GM19463 (cell line): Measurements from ENCODE around the gene SBK2.
"Not testable (repeated sequence)": the region's sequence is repeated elsewhere in the genome, so short reads cannot be mapped to it uniquely, and the experiment has no call there.

ENCODE experiments used
- ATAC-seq: cut with Tn5 transposase; IDR thresholded peaks from one replicate; pipeline ENCODE4 v1.9.1; 2021; ENCODE audit warnings: mild to moderate bottlenecking, moderate library complexity; ENCODE audit not compliant: unreplicated experiment

SBK2 gene, protein sequence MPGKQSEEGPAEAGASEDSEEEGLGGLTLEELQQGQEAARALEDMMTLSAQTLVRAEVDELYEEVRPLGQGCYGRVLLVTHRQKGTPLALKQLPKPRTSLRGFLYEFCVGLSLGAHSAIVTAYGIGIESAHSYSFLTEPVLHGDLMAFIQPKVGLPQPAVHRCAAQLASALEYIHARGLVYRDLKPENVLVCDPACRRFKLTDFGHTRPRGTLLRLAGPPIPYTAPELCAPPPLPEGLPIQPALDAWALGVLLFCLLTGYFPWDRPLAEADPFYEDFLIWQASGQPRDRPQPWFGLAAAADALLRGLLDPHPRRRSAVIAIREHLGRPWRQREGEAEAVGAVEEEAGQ

DNA sequence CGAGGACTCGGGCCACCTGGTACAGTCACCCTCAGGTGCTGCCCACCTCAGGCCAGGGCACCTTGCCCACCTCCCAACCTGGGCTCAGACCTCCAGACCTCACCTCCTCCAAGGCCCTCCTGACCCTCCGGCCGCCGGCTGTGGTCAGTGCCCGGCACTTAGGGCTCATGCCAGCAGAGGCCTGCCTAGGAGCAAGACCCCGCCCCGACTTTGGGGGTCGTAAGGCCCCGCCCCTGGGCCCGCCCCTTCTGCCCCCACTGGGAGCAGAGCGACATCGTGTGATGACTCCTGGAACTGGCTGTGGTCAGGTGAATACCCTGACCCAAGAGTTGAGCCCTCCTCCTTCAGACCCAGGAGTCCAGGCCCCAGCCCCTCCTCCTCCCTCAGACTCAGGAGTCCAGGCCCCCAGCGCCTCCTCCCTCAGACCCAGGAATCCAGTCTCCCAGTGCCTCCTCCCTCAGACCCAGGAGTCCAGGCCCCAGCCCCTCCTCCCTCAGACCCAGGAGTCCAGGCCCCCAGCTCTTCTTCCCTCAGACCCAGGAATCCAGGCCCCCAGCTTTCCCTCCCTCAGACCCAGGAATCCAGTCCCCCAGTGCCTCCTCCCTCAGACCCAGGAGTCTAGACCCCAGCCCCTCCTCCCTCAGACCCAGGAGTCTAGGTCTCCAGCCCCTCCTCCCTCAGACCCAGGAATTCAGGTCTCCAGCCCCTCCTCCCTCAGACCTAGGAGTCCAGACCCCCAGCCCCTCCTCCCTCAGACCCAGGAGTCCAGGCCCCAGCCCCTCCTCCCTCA is at the start of gene SBK2:
TSS of gene SBK2 (minus strand) at position 183 of the 790 bp plus-strand sequence. CDS start 839 bp downstream, outside the sequence.
- no peak for ATAC-seq

DNA sequence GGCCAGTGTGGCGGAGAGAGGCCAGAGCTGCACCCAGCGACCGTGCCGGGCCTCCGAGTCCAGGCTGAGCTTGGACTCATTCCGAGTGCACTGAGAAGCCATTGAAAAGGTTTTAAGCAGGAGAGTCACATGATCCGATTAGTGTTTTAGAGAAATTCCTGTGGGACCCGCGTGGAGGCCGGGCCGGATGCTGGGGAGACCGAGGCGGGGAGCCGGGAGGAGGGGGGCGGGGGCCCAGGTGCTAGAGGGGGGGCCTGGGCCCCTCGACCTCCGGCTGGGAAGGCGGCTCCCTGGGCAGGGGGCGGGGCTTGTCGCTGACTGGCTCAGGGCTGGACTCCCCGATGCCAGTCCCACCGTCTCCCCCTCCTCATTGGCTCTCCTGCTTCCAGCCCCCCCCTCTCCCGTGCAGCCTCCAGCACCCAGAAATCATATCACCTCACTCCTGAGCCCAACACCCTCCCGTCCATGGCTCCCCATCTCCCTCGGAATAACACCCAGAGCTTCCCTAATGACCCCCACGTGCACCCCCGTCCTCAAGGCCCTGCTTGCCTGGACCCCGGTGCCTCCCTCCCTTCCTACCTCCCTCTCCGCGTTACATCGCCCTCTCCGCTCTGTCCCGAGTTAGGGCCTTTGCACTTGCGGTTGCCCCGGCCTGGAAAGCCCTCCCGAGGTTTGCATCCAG is 48.9 kb upstream of the SBK2 start:
- ATAC-seq = no peak

DNA sequence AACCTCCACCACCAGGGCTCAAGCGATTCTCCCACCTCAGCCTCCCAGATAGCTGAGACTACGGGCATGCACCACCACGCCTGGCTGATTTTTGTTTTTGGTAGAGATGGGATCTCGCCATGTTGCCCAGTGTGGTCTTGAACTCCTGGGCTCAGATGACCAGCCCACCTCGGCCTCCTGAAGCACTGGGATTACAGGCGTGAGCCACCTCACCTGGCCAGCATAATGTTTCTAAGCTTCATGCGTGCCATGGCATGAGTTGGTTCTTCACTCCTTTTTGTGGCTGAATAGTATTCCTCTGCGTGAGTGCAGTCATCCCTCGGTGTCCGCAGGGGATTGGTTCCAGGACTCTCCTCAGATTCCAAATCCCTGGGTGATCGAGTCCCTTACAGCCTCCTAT is 47.9 kb upstream of the SBK2 start:
- no peak for ATAC-seq

DNA sequence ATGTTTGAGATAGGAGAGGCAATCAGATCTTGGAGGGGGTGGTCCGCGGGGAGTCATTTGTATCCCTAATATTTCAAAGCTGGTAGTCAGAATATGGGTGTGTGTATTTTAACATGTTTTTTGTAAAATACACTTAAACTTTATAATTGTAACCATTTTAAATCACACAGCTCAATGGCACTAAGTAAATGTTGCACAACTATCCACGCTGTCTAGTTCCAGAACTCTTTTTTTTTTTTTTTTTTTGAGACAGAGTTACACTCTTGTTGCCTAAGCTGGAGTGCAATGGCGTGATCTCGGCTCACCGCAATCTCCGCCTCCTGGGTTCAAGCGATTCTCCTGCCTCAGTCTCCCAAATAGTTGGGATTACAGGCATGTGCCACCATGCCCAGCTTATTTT is 47.0 kb upstream of the SBK2 start:
- ATAC-seq = not testable (repeated sequence)

DNA sequence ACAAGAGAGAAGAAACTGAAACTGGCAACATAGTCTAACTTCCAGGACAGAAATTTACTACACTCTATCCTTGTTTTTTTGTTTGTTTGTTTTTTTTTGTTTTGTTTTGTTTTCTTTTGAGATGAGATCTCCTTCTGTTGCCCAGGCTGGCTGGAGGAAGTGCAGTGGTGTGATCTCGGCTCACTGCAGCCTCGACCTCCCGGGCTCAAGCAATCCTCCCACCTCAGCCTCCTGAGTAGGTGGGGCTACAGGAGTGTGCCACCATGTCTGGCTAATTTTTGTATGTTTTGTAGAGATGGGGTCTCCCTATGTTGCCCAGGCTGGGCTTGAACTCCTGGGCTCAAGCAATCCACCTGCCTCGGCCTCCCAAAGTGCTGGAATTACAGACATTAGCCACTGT is 45.4 kb upstream of the SBK2 start:
- not testable (repeated sequence) for ATAC-seq

DNA sequence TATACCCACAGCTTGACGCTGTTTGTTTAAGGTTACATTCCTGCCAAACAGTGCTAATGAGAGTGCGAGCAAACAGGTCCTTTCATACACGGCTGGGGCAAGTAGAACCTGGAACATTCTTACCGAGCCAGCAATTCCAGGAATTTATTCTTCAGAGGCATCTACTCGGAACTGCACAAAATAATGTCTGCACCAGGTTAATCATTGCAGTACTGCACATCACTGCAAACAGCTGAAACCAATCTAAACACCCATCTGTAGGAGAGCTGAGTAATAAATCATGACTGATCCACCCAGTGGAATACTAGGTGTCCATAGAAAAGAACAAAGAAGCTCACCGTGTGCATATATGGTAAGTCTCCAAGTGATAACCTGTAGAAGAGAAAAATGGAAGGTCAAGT is 44.9 kb upstream of the SBK2 start:
- ATAC-seq = no peak

DNA sequence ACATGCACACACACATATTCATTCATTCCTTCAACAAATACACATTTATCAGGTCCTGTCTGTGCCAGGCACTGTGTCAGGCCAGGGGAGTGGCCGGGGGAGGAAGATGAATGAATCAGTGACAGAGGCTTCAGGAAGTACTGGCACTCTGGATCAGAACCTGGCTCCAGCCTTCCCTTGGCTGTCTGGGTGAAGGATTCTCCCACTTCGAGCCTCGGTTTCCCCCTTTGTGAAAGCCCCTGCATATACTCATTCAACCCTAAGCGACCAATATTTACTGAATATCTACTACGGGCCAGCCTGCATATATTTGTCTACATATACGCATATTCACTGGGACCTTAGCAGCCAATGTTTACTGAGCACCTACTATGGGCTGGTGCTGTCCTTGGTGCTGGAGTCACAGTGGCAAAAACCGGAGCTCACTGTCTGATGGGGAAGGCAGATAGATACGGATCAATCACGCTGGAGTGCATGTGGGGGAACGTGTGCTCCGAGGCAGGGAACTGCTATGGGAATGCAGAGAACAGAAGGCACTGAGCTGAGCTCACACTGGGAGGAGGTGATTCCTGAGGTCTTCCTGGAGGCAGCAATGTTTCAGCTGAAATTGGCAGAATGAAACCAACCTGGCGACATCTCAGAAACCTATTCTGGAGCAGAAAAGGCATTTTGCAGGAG is 44.4 kb upstream of the SBK2 start:
- ATAC-seq = no peak

DNA sequence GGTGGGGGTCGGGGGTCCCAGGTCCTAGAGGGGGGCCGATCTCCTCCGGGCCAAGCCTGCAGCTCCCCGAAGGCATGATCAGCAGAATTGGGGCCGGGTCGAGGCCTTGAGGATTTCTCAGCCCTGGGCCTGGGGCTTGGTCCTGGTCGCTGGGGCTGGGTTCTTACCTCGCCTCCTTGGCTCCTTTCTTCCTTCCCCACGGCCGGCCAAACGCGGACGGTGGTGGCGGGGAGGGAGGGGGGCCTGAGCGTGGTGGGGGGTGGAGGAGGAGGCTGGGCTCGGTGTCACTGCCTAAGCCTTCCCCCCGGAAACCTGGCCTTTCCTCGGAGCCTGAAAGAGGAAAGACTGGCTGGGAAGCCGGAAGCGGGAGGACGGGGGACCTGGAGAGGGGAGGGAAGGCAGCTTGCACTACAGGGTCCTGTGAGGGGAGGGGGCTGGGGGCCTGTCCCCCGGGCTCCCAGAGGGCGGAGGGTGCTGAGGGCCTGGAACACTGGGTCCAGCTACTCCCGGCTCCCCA is 43.8 kb upstream of the SBK2 start, which contains the start of gene ZNF579:
TSS of gene ZNF579 (minus strand) at position 221 of the 517 bp plus-strand sequence. CDS start 1,209 bp downstream, outside the sequence.
- no peak for ATAC-seq

DNA sequence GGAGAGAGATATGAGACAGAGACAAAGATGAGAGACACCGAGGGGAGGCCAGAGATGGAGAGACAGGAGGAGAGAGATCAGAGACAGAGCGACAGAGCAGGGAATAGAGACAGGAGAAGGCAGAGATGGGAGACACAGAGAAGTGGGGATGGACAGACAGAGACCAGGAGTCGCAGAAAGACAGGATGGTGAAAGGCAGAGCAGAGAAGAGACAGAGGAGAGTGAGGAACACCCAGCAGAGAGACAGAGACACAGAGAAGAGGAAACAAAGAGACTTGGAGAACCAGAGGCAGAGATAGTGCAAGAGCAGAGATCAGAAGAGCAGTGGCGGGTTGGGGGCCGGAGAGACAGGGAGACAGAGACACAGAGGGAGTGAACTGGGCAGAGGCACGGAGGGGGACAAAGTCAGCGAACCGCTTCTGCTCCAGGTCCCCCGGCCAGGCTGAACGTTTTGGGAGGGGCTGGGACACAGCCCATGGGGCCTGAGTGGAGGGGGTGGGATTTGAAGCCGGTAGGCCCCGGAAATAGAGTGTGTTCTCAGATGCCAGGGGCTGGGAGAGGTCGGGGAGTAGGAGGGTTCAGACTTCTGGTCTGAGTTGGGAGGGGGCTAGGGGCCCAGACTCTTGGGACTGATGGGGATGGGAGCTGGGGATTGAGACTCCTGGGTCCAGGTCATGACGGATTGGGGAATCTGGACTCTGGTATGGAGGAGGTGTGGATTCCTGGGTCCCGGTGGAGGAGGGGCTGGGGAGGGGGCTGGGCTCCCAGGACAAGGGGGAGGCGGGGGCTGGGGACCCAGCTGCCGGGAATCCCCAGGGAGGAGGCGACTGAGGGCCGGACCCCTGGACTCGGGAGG is 43.1 kb upstream of the SBK2 start:
- ATAC-seq = no peak

DNA sequence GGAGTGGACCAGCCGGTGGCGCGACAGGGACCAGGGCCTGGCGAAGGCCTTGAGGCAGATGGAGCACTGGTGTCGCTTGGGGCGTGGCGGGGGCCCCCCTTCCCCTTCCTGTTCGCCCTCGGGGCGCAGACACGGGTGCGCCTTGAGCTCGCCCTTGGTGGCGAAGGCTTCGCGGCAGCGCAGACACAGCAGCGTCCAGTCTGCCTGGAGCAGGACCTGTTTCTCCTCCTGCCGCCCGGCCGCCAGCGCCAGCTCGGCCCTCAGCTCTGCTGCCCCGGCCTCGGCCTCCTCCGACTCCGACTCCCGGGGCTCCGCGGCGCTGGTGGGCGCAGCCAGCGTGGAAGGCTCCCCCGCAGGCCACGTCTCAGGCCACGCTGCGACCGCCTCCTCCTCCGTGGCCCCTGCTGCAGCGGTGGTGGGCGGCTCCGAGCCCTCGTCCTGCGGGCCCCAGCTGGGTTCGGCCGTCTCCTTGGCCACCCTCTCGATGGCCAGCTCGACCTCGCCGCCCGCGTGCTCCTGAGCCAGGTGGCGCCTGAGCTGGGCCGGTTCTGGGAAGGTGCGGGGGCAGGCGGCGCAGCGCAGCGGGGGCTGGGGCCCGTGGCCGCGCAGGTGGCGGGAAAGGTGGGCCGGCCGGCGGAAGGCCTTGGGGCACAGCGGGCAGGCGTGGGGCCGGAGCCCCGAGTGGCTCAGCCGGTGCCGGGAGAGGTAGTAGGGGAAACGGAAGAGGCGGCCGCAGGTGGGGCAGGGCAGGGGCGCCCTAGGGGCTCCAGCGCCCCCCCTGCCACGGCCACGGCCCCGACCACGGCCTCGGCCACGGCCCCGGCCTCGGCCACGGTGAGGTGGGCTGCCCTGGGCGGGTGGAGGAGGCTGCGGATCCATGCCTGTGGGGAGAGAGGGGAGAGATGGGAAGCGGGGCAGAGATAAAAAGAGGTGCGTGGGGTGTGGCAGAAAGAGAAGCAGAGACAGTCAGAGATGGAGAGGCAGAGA is 42.1 kb upstream of the SBK2 start:
- ATAC-seq = no peak

DNA sequence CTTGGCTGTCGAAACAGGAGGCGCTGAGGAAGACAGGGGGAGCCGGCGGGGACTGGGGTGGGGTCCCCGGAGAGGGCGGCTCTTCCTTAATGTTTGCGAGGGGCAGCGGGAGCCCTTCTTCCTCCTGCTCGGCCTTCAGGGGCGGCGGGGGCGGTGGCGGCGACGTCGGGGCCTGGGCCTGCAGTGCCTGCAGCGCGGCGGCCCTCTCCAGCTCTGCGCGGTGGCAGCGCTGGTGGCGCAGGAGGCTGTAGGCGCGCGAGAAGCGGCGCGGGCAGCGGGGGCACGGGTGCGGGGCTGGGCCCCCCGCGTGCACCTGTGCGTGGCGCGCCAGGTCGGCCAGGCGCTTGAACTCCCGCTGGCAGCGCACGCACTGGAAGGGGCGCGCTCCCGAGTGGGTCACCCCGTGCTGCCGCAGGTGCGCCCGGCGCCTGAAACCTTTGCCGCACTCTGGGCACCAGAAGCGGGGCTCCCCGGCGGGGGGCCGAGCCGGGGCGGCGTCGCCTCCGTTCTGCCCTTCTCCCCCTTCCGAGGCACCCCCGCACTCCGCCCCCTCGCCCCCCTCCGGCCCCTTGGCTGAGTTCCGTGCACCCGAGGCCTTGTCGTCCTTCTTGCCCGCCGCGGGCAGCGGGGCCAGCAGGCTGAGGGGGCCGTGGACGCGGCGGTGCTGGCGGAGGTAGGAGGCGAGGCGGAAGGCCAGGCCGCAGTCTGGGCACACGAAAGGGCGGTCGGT is 41.3 kb upstream of the SBK2 start:
- ATAC-seq = no peak

DNA sequence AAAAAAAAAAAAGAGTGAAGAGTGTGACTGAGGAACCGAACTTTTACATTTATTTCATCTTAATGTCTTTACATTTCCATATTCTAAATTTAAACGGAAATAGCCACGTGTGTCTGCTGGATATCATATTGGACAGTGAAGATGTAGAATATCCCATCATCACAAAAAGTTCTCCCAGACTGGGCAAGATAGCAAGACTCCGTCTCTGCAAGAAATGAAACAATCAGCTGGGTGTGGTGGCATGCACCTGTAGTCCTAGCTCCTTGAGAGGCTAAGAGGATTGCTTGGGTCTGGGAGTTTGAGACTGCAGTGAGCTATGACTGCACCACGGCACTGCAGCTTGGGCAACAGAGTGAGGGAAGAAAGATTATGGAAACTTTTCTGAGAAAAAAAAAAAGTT is 39.8 kb upstream of the SBK2 start:
- ATAC-seq = no peak

DNA sequence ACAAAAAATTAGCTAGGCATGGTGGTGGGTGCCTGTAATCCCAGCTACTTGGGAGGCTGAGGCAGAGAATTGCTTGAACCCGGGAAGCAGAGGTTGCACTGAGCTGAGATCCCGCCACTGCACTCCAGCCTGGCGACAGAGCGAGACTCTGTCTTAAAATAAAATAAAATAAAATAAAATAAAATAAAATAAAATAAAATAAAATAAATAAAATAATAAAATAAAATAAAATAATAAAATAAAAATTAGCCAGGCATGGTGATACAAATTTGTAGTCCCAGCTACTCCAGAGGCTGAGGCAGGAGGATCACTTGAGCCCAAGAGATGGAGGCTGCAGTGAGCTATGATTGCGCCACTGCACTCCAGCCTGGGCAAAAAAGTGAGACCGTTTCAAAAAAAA is 37.0 kb upstream of the SBK2 start:
- ATAC-seq = not testable (repeated sequence)

DNA sequence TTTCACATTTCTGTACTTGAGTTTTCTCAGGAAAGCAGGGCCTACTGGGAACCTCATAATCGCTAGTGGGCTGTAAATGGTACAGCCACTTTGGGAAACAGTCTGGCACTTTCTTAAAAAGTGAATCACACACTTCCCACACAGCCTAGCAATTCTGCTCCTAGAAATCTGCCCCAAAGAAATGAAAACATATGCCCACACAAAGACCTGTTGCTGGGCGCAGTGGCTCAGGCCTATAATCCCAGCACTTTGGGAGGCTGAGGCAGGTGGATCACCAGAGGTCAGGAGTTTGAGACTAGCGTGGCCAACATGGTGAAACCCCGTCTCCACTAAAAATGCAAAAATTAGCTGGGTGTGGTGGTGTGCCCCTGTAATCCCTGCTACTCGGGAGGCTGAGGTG is 32.5 kb upstream of the SBK2 start:
- ATAC-seq = not testable (repeated sequence)

DNA sequence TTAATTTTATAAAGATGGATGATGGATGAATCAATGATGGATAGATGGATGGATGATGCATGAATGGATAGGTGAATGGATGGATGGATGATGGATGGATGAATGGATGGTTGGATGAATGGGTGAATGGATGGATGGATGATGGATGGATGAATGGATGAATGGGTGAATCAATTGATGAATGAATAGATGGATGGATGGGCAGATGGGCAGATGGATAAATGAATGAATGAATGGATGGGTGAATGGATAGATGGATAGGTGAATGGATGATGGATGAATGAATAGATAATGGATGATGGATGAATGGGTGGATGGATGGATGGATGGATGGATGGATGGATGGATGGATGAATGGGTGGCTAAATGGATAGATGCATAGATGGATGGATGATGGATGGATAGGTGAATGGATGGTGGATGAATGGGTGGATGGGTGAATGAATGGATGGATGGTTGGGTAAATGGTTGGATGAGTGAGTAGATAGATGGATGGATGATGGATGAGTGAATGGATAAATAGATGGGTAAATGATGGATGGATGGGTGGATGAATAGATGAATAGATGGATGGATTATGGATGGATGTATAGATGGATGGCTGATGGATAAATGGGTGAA is 30.9 kb upstream of the SBK2 start:
- no peak for ATAC-seq

DNA sequence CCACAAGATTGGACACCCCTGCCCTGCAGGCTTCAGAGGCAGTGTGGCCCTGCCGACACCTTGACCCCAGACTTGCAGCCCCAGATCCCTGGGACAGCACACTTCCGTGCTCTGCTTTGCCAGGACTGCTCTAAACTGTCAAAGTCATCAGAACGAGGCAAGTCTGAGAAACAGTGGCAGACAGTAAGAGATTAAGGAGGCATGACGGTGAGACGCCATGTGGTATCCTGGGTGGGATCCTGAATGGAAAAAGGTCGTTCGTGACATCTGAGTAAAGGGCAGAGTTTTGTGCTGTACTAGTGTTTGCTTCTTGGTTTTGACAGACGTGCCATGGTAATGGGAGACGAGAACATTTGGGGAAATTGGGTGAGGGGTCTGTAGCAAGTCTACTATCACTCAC is 29.9 kb upstream of the SBK2 start:
- ATAC-seq = no peak

DNA sequence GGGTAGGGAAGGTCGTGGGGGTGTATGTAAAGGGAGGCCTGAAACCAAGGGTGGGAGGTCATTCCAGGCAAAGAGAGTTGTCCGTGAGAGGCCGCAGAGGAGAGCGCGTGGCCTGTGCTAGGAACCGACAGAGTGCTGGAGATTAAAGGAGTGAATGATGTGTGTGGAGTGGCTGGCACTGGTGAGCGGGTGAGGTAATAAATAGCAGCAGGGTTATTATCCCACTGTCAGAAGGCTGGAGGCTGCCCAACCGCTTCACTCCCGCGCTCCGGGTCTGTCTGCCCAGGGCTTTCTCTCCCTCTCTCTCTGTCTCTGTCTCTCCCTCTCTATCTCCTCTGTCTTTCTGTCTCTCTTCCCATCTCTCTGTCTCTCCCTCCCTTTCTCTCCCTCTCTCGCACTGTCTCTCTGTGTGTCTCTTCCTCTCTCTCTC is 26.3 kb upstream of the SBK2 start:
- ATAC-seq = no peak
